Activated CD8-positive, alpha-beta memory T cell treated with anti-CD3 and anti-CD28 coated beads for 4 hours (primary cell): ENCODE data around the gene DPYSL3.
"Not testable (repeated sequence)": the region's sequence is repeated elsewhere in the genome, so short reads cannot be mapped to it uniquely, and the experiment has no call there.

Experiments
- DNase-seq, 2 donors: peaks; one replicate each; pipeline ENCODE4 v3.0.0-alpha.2; 2020; ENCODE audit warnings: low read depth in 2 of 2

The DPYSL3 gene

DNA sequence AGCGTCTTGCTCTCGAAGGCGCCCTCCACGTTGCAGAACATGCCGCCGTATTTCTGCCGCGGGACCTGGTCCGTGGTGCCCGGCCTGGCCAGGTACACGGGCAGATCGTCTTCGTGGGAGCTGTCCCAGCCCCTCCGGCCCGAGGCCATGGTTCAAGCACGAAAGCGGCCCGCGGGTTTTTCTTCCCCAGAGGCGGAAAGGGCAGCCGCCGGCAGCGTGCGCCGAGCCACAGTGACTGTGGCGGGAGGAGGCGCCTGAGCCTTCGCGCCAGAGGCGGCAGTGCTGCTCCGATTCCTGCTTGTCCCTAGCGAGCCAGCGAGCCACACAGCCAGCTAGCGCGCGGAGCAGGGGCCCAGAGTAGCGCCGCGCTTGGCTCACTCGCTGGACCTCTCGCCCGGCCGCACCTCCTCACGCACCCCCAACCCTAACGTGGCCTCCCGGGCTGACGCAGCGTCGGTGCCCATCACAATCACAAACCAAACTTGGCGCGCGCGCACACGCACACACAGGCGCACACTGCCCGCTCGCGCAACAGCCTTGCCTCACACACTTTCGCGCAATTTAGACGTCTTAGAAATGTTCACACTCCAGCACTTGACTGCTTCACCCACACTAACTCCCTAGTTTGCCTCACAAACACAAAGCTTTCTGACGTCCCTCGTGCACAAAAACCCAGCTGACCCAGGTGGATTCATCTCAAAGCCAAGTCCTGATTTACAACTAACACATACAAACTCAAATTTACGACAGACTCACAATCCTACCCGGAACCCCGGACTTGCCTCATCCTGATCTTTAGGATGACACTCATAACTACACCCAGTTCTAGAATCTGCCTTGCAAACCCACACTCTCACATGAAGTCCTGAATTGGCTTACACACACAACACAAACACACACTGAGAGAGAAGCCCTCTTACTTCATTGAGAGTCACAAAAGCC, at the start of gene DPYSL3:
DPYSL3 (minus strand) TSS at position 359 of the 942 bp plus-strand sequence; CDS start at position 149, 210 bp downstream.
- DNase-seq: no peak

DNA sequence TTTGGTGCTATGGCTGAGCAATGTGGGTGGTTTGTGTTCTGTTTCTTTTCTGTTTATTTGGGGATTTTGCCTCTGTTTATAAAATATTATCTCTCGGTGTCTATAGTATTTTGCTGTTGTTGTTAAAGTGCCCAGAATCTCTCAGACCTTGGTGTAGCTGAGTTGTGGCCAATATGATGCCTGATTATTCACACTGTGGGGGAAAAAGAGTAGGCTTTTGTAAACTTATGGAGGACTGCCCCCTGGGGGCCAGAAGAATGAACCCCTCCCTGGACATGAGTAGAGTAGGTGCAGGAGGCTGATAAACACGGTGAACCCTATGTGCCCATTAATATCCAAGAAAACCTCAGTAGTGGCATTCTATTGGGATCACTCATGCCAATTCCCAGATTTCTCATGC, 49.0 kb upstream of the DPYSL3 start:
- DNase-seq: no peak

DNA sequence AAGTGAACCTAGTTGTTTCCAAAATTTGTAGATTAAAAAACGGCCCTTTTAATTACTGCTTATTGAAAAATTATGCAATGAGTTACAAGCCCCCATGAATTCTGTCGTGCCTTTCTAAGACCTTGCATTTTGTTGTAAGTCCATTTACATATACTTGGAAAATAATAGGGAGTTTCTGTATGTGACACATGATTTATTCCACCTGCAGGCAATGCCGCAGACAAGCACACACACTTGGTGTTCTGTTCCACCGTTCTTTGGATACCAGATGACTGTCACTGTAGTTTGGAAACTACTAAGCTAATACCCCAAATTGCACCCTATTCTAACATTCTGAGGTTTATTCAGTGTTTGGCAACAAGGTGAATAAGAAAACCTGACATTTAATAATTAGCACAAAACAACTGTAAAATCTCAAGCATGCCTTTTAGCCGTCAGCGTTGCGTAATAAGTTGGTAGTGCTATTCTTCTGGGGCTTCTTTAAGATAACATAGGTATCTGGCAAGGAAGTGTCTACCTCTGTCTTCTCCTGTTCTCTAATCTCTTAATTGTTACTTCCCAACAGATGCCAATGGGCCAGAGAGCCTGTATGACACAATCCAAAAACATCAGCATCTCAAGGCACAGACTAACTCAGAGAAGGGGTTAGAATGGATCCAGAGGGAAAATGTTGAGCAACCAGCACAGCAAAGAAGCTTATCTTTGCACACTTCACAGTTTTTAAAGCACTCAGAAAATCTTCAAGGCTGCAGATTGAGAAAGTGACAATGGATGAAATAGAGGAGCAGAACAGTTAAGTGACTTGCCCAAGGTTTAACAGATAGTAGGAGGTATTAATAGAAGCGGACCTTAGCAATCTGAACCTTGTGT, 48.2 kb upstream of the DPYSL3 start:
- DNase-seq: no peak

GRCh38 chr5:147555176-147555575, 45.3 kb upstream of the DPYSL3 start:
- DNase-seq: no peak

- no peak for DNase-seq
These were observed 44.5 kb upstream of the DPYSL3 start for GRCh38 chr5:147554261-147554817.

DNA sequence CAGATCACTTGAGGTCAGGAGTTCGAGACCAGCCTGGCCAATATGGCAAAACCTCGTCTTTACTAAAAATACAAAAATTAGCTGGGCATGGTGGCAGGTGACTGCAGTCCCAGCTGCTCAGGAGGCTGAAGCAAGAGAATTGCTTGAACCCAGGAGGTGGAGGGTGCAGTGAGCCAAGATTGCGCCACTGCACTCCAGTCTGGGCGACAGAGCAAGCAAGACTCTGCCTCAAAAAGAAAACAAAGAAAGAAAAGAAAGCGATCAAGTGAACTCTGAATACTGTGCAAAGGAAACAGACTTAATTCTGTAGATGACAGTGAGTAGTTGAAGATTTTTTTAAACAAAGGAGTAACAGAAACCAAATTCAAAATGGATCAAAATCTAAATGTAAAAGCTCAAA, 43.9 kb upstream of the DPYSL3 start:
- DNase-seq: not testable (repeated sequence)

GRCh38 chr5:147552897-147553296, 43.0 kb upstream of the DPYSL3 start:
- DNase-seq: no peak

- DNase-seq: no peak
These were observed 41.8 kb upstream of the DPYSL3 start for GRCh38 chr5:147551677-147552076.

DNA sequence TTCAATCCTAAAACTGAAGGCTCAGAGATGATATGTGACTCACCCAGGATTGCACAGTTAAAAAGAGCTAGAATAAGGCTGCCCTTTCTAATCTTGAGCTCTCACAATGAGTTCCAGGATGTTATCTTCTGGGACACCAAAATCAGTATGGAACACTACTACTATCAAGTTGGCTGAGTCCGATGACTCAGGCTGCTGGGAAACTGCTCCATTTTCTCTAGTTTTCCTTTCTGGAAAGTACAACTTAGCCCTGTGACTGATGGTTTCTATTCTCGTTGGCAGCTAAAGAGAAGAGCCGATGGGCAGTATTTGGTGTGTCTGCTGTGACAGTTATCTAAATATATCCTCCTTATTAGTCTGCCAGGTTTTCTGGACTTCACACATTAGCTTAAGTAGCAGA, 37.9 kb upstream of the DPYSL3 start:
- no peak for DNase-seq

- DNase-seq: no peak
These were observed 34.7 kb upstream of the DPYSL3 start for GRCh38 chr5:147544556-147544955.

DNA sequence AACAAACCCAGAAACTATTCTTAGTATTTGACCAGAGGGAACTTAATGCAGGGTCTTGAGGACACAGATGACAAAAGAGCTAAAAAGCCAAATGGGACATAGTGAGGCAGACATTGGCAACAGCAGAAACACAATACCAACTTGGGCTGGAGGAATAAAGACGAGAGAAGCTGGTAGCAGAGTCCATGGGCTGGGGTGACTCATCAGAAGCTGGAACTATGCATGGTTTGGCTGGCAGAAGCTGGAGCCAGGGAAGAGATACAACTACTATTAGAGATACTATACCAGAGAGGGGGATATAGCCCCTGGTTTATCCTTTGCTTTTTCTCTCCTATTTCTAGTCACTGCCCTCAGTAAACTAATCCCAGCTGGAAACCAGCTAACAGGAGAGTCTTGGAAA, 29.2 kb upstream of the DPYSL3 start:
- no peak for DNase-seq

- DNase-seq: no peak
These were observed 28.4 kb upstream of the DPYSL3 start for GRCh38 chr5:147538236-147538635.

DNA sequence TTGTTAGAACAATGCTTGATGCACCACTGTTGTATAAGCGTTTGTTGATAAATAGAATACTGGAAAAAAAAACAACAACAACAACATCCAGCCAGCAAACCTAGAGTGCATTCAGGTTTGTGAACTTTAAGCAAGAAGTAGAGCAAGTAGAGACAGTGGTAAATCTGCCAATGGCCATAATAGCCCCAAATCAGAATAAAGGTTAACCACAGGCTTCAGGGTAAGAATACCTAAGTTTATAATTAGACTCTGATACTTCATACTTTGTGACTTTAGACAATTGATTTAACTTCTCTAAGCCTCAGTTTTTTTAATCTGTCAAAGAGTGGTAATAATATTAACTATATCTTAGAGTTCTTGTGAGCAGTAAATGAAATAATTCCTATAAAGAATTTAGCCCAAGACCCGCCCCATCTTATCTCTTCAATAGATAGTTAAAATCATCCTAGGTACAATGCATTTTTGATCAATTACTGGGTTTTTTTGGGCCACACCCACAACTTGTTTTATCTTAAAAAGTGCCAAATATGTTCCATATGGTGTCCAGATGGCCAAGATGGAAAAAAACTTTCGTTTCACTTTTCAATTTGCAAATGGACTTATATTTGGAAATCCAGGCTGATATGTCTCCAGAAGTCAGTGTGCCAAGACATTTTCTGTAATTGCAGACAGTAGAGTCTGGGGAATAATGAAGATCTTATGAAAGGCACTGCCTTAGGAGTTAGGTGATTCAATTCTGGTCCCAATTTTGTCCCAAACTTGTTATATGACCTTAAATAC, 24.5 kb upstream of the DPYSL3 start:
- no peak for DNase-seq

DNA sequence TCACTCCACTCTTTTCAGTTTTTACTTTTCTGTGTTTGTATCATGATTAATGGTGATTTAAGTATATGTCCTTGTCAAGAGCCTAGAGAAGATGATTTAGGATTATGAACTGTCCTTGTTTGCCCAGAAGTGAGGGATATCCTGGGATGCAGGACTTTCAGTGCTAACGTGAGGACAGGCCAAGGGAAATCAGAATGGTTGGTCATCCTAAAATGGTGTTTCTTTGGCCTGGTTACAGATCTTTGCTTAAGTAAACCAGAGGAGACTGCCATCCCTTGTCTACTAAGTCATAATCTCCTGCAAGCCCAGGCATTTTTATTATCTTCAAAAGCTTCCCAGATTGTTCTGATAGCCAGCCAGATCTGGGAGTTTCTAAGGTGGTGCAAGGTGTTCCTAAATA, 22.3 kb upstream of the DPYSL3 start:
- no peak for DNase-seq

DNA sequence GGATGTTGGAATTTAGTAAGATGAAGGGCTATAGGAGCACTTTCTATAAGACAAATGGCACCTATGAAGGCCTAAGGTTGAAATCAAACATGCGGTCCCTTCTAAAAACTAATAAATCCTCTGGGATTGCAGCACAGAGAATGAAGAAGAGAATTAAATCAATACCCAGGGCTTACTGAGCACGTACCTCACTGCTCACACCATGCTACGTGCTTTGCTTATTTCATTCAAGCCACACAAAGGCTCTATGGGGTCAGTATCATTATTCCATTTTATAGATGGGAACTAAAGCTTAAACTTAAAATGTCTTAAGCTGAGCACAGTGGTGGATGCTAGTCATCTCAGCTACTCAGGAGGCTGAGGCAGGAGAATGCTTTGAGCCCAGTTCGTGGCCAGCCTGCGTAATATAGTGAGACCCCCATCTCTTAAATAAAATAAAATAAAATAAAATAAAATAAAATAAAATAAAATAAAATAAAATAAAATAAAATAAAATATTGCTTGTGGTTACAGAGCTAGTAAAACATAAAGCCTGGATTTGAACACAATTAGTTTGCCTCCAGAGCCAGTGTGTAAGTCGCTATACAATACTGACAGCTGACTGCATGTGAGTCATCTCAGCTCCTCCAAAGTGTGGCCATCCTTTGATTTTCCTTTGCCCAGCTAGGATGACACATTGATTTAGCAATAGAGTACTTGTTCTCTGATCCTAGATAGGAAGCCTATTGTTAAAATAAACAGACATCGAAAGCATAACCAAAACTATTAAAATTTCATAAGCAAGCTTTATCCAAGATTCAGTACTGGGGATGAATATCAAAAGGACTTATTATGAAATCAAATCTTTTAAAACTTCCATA, 20.9 kb upstream of the DPYSL3 start:
- DNase-seq: no peak

- no peak for DNase-seq
These were observed 13.2 kb upstream of the DPYSL3 start for GRCh38 chr5:147523069-147523468.

GRCh38 chr5:147522435-147522834, 12.6 kb upstream of the DPYSL3 start:
- no peak for DNase-seq

- DNase-seq: no peak
These were observed 10.6 kb upstream of the DPYSL3 start for GRCh38 chr5:147520450-147520849.

DNA sequence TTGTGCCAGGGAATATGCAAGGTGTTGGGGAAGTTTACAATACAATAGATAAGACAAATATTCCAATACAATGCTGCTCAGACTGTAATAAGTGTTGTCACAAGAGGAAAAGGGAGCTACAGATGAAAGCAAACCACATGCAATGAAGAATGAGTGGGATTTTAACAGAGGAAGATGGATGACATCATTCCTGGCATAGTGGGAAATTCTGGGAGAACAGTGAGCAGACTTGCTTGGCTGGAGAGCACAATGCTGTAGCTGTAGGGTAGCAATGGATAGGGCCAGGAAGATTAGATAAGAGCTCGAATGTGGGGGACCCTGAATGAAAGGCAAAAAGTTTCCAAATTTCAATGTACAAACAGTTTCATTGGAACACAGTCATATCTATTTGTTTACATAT, 9.5 kb upstream of the DPYSL3 start:
- DNase-seq: no peak

DNA sequence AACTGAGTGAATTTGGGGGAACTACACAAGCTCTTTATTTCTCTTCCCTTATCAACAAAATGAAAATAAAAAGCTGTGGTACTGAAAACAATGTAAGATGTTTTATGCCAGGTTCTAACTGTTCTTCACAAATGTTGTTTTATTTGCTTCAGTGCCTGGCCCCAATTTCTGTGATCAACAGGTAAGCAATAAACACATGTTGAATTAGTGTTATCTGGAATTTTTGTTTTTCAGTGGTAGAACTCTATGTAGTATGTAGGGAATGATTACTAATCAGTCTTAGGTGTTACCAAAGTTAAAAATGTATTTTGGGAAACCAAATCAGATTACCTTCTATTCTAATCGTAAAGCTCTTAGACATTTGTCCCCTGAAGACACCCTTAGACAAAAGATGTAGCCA, 7.5 kb upstream of the DPYSL3 start:
- DNase-seq: no peak

DNA sequence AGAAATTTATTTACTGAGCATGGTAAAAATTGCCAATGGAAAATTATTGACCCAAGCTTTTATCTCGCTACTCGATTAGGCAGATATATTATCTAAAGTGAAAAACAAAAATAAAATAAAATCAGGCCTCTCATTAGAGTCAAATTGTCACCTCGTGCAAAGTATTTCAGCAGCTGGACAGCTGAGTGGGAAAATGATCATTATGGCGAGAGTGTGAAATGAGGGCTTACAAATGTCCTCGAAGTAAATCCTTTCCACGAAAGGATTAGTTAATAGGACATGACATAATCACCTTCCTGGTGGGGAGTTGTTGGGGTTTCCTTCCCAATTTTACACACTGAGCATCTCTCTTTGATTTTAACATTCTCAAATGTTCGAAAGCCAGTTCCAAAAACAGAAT, 5.4 kb upstream of the DPYSL3 start:
- no peak for DNase-seq
